Peyer's patch (tissue), 4 donors: Measurements from ENCODE around the gene ADGRD1. TPM values are rescaled to one million over a fixed set of nuclear protein-coding genes. Genes with fewer than 3 reads are reported as not detected.

Experiments
- DNase-seq, 3 donors: peaks; one replicate each; pipeline ENCODE4 v3.0.0-alpha.2; 2017 to 2019
- H3K27ac ChIP-seq, 4 donors: fragments of 200-600 bp; sonication (generic); one replicate each; pipeline ENCODE4 v1.5.1; 2016 to 2019
- H3K27me3 ChIP-seq, 2 donors: fragments of 200-600 bp; sonication (generic); one replicate each; pipeline ENCODE4 v1.5.1; 2019
- H3K36me3 ChIP-seq, 3 donors: fragments of 200-600 bp; sonication (generic); one replicate each; pipeline ENCODE4 v1.5.1; 2016 to 2019
- H3K4me1 ChIP-seq, 4 donors: fragments of 200-600 bp; sonication (generic); one replicate each; pipeline ENCODE4 v1.5.1; 2016 to 2019
- H3K4me3 ChIP-seq, 4 donors: fragments of 200-600 bp; sonication (generic); 1 replicate in 3 of 4; 2 replicates in 1 of 4; pipeline ENCODE4 v1.5.1; 2016 to 2019; ENCODE audit warnings: mild to moderate bottlenecking in 1 of 4
- H3K9me3 ChIP-seq, 4 donors: fragments of 200-600 bp; sonication (generic); one replicate each; pipeline ENCODE4 v1.5.1; 2016 to 2019; ENCODE audit warnings: mild to moderate bottlenecking in 1 of 4
- CTCF ChIP-seq, 6 experiments: fragments of 450-650 bp in 4 of 6; fragments of 200-600 bp in 2 of 6; sonication (generic) in 1 of 6; IDR thresholded peaks; one replicate each; pipeline ENCODE4 v1.5.1; 2017 to 2019; ENCODE audit warnings: antibody characterized with exemption in 6 of 6, mild to moderate bottlenecking in 3 of 6, moderate library complexity in 1 of 6
- POLR2A ChIP-seq, 2 donors: fragments of 450-650 bp; IDR thresholded peaks; one replicate each; pipeline ENCODE4 v1.5.1; 2017; ENCODE audit warnings: antibody characterized with exemption in 2 of 2, mild to moderate bottlenecking in 2 of 2, moderate library complexity in 2 of 2
- total RNA-seq, 4 donors: library from RNA; depleted of rRNA; stranded (reverse); fragments of >200 nt; gene quantifications; one replicate each; pipeline ENCODE4 v1.1.0, GENCODE V29; 2016

Gene ADGRD1
- total RNA-seq, 4 donors from 2014 or later: 7.0 to 42.9 (median 27.9) TPM

- DNase-seq: no peak
- no peaks in the 10 kb centered on the region for H3K4me1 ChIP-seq
- no peak overlapping the region for H3K27ac ChIP-seq
- H3K27me3 ChIP-seq: no peaks in the 10 kb centered on the region
- no peak overlapping the region for H3K4me3 ChIP-seq
- no peaks in the 10 kb centered on the region for H3K36me3 ChIP-seq
- TF ChIP-seq CTCF (IDR thresholded peaks at IDR 0.05) (no peak), POLR2A (IDR thresholded peaks at IDR 0.05) (no peak)
- H3K9me3 ChIP-seq: no peaks in the 10 kb centered on the region
Observed at GRCh38 chr12:131056626-131057025, 102.9 kb downstream of the ADGRD1 start.

GRCh38 chr12:131057211-131057721 lies 103.6 kb downstream of the ADGRD1 start:
- H3K36me3 ChIP-seq: no peaks in the 10 kb centered on the region
- H3K4me1 ChIP-seq: no peaks in the 10 kb centered on the region
- peak in 2 of 3 donors; percentile 35 to 39 for DNase-seq
- H3K4me3 ChIP-seq: no peak overlapping the region
- H3K27me3 ChIP-seq: no peaks in the 10 kb centered on the region
- no peak overlapping the region for H3K27ac ChIP-seq
- TF ChIP-seq POLR2A (IDR thresholded peaks at IDR 0.05): no peak
- TF ChIP-seq CTCF (IDR thresholded peaks at IDR 0.05): no peak
- no peaks in the 10 kb centered on the region for H3K9me3 ChIP-seq

- DNase-seq: no peak
- no peaks in the 10 kb centered on the region for H3K36me3 ChIP-seq
- no peaks in the 10 kb centered on the region for H3K27me3 ChIP-seq
- H3K4me3 ChIP-seq: no peak overlapping the region
- no peak overlapping the region for H3K27ac ChIP-seq
- TF ChIP-seq CTCF (IDR thresholded peaks at IDR 0.05) (no peak), POLR2A (IDR thresholded peaks at IDR 0.05) (no peak)
- H3K9me3 ChIP-seq: no peaks in the 10 kb centered on the region
- no peaks in the 10 kb centered on the region for H3K4me1 ChIP-seq
Observed at GRCh38 chr12:131057722-131058515, 104.2 kb downstream of the ADGRD1 start.

- no peaks in the 10 kb centered on the region for H3K36me3 ChIP-seq
- H3K27ac ChIP-seq: no peak overlapping the region
- no peaks in the 10 kb centered on the region for H3K4me1 ChIP-seq
- H3K4me3 ChIP-seq: no peak overlapping the region
- no peaks in the 10 kb centered on the region for H3K9me3 ChIP-seq
- TF ChIP-seq POLR2A (IDR thresholded peaks at IDR 0.05): no peak
- no peak for TF ChIP-seq CTCF (IDR thresholded peaks at IDR 0.05)
- no peaks in the 10 kb centered on the region for H3K27me3 ChIP-seq
- DNase-seq: no peak
Observed at GRCh38 chr12:131058700-131059099, 105.0 kb downstream of the ADGRD1 start.

GRCh38 chr12:131060011-131060703 lies 106.5 kb downstream of the ADGRD1 start:
- no peak overlapping the region for H3K27ac ChIP-seq
- H3K27me3 ChIP-seq: no peaks in the 10 kb centered on the region
- DNase-seq: peak in 1 of 3 donors; percentile 36
- H3K36me3 ChIP-seq: no peaks in the 10 kb centered on the region
- H3K4me3 ChIP-seq: no peak overlapping the region
- TF ChIP-seq CTCF (IDR thresholded peaks at IDR 0.05): no peak
- TF ChIP-seq POLR2A (IDR thresholded peaks at IDR 0.05): no peak
- no peaks in the 10 kb centered on the region for H3K4me1 ChIP-seq
- H3K9me3 ChIP-seq: no peaks in the 10 kb centered on the region
